GM21515 (cell line): Measurements from ENCODE around the gene HOXB8.

Experiments used
- ATAC-seq: cut with Tn5 transposase; IDR thresholded peaks from one replicate; pipeline ENCODE4 v1.9.1; 2021; ENCODE audit not compliant: unreplicated experiment

Gene HOXB8

DNA sequence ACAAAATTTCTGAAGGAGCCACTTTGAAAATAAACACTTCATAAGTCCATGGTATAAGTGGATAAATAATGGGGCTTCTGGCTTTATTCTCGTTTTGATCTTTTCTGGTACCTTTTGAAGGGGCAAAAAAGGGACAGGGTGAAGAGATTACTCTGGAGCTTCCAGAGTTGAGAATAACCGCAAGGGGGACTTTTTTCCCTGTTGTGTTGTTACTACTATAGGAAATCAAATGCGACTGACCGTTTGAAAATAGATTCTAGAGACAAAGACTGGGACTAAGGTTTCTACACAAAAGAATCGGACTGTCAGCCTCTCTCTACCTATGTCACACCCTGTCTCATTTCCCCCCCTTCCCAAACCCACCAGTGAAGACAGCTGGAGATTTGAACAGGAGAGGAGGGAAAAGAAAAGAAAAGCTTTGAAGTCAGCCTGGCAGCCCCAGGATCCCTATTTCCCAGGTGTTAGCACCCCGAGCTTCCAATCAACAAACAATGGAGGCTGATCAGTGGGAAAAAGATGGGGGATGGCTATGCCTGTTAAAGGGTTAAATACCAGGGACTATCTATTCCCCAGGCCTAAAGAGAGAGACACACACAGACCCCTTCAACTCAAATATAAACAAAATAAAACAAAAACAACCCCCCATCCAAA is 45.3 kb downstream of the HOXB8 start:
- no peak for ATAC-seq

DNA sequence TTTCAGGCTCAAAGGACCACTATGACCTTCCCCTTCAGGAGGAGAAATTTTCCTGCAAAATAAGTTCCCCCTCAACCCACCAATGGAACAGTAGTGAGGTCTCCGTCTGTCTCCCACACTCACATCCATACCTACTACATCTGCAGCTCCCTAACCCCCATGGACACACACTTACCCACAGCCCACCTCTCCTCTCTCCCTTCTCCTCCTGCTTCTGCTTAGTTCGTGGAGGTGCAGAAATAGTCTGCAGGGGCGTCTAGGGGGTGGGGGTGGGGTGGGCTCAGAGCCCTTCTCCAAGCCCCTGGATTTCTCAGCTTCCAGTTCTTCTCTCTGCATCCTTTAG is 45.9 kb downstream of the HOXB8 start:
- no peak for ATAC-seq

DNA sequence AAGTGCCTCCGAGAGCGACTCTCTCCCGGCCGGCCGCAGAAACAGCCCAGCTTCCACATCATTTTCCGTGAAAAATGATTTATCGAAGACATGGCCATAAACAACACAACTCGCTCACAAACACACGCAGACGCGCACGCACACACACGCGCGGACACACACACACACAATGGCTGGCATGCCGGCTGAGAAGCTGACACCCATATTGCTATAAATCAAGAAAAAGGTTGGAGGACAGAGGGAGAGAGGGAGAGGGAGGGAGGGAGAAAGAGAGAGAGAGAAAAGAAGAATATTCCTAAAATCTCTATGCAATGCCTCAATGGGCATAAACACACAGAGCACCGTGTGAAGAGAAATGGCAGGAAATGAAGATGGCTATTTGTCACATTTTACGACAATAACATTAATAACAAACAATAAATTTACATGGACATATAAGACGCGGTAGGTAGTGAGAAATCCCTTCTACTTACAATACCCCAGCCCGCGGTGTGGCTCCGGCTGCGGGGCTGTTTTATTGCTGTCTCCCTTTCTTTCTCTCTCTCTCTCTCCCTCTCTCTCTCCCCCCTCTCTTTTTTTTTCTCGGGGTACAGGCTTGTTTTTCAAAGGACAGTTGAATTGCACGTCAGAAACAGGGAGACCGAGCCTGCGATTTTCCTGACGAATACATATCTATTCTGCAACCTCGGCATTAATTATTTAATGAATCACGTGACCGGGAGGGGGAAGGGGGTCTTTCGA is 46.4 kb downstream of the HOXB8 start:
- no peak for ATAC-seq

DNA sequence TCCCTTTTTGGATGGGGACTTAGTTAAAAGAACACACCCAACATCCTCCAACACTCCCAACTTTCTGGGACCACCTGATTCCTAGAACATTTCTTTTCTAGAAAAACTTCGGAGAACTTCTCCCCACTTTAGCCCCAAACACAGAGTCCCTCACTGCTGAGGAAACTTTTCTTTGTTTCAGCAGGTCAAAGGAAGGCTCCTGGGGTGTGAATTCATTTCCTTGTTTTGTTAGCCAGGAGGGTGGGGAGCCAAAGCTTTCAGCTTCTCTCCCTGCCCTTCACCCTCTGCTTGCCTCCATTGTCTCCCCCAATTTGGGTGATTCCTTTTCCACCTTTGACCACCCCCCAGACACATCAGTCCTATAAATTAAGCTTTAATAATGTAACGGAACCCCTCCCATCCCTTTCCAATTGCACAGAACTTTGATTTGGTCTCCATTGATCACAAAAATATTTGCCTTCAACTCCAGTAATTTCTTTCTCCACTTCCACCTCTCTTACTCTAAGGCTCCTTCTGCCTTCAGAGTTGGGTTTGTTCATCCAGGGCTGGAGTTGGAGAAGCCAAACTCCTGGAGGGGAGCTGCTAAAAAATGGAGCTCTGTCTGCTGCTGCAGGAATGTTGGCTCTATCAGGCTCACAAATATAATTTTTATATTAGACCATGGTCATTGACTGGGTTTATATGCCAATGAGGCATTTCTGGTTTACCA is 47.3 kb downstream of the HOXB8 start:
- ATAC-seq, result no peak

DNA sequence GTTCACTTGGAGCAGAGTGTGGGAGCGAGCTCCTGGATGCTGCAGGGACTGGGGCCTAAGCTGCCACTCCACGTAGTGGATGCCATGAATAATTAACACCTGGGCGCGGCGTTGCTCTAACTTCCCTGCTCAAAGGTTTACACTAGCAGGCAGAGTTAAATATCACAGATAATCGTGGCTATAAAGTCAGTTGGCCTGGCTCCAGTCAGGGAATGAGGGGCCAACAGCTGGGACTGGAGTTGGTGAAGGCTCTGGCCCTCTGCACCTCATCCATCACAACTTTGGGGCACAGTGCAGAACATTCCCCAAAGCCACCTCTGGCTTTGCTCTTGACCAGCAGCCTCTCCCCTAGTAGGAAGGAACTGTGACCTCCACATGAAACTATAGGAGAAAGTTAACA is 47.9 kb downstream of the HOXB8 start:
- ATAC-seq, result no peak

DNA sequence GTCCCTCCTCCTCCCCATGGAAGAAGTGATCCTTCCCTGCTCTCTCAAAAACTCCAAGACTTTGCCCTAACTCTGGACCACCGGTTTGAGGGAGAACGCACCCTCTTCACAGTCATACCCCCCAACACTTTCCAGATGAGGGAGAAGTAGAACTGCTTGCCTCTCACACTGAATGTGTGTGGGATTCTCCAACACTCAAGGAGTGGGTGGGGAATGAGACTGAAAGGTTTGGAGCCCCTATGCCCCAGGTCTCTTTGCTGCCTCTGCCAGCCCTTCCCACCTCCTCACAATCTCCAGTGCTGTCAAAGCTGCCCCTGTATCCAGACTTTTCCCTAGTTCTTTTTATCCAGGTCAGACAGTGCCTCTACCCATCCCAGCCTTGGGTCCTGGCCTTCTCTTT is 48.4 kb downstream of the HOXB8 start:
- ATAC-seq, result no peak

DNA sequence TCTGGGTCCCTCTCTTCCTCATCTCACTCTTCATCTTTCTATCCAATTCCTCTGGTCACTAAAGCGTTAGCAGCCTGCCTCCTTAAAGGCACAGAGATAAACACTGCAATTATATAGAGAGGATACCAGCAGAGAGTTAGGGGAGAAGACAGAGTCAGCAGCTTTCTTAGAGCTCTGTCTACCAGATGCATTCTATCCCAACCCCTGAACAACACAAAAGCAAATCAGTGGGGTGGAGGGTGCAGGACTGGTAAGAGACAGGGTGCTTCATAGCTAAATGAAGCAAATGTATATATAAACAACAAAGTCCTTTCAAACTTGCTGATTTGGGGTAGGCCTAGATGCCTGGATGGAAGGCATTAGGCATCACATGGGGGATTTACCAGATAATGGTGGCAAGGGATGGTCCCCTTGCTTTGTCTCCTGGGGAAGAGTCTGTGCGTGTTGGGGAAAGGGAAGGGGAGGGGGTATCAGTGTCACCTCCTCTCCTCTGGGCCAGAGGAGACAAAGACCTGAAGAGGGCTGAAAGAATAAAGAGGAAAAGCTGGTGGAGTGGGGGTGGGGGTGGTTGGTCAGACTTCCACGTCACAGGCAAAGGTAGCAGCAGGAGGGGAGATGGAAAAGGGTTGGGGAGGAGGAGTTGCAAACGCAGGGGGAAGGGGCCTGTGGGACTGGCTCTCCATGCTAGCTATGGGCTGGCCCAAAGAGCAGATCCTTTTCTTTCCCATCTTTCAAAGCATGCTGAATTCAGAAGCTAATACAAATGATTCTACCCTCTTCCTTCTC is 49.0 kb downstream of the HOXB8 start:
- no peak for ATAC-seq

DNA sequence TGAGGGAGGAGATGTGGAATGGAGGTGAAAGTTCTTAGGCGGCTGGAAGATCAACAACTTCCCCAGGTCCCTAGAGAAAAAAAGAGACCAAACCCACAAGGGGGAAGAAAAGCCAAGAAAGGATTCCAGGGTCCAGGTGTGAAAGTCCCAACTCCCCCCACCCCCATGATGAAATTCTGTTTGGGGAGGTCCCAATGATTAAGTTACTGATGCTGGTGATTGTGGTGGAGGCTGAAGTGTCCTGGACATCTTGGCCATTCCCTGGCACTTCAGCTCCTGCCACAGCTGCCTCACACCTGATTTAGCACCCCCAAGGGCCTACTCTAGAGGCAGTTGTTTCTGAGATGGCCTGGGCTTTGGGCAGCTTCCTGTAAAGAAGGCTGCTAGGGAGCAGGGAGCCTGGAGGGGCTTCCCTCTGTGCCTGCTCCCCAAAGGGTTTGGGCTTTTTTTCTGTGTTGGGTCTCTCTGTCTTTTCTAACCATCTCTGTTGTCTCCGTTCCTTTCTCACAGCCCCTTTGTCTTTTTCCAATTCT is 50.0 kb downstream of the HOXB8 start:
- no peak for ATAC-seq

DNA sequence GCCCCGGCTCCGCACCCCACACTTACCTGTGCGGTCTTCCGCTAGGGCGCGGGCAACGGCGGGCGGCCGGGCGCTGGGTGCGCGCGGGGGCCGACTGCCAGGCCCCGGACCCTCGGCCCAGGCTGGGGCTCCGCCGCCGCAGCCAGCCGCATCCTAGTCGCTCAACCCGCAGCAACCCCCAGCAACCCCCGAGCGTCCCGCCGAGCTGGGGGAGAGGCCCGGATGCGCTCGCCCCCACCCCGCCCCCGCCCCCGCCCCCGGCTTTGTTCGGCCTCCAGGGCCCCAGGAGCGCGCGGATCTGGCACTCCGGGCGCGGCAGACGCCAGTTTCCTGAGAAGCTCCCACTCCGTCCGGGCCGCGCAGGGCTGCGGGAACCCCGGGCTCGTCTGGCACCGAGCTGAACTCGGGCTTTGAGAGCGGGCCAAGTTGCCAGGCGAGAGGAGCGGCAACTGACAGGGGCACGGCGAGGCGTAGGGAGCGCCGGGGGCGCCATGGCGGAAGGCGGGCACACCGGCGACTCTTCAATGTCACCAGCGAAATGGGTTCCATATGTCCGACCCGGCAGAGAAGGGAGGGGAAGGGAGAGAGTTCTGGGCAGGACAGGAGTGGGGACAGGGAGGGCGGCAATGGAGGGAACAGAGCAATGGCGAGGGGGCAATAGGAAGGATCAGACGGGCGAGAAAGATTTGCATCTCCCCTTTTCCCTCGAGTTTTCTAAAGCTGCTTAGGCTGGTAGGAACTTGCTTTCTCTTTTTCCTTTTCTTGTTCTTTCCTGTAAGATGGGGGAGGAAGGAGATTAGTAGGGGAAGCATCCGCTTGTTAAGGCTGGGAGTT is 50.7 kb downstream of the HOXB8 start:
- no peak for ATAC-seq

DNA sequence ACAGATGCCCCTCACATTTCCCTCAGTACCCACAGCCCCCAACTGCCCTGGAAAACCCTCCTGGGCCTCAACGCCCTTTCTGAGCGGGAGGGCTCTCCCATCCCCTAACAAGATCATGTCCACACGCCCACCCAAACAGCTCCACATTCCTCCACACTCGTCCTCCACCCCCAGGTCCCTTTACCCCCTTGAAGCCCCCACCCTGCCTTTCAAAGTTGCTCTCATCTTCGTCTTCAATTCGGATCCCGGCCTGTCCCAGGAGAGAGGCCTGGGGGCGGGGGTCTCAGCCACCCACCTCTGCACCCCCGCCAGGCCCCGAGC is 51.3 kb downstream of the HOXB8 start:
- no peak for ATAC-seq

DNA sequence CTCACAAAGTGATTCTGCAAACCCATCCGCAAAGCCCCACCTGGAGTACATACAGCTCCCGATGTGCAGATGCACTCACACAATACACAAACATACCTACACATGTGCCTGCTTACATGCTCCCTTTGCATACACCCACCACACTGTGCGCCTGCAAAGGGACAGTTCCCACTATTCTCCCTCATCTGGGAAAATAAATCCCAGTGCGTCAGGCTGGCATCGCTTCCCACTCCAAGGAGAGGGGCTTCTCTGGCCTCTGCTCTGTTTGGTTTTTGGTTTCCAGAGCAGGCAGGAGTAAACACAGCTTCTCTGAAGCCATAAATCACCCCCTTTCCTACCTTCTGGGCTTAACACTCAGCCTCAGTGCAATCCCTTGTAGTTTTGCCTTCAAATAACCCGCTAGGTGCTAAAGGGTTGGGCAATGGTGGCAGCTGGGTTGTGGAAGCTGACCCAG is 51.7 kb downstream of the HOXB8 start:
- ATAC-seq, result no peak

DNA sequence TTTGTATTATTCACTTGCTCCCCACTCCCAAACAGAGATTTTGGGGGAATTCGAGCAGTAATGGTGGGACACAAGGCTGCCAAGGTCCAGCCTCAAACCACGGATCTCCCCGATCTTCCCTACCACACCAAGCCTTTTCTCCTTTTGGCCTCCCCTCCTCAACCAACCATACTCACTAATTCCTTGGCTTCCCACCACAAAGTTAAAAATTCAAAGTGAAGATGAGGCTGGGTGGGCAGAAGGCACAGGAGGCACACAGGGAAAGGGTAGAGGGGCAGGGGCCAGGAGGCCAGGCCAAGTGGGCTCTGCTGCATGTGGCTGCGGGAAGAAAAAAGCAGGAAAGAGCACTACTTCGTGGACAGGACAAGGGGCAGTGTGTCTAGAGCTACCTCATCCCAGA is 52.2 kb downstream of the HOXB8 start:
- ATAC-seq, result no peak
